Raji (cell line): ENCODE results near the gene NTNG1.

ENCODE experiments used
- POLR2A ChIP-seq: IDR thresholded peaks from 2 replicates; pipeline ENCODE4 v1.6.1; 2011; ENCODE audit warnings: low read depth, low read length, control low read depth; ENCODE audit not compliant: insufficient read depth

Gene NTNG1

DNA sequence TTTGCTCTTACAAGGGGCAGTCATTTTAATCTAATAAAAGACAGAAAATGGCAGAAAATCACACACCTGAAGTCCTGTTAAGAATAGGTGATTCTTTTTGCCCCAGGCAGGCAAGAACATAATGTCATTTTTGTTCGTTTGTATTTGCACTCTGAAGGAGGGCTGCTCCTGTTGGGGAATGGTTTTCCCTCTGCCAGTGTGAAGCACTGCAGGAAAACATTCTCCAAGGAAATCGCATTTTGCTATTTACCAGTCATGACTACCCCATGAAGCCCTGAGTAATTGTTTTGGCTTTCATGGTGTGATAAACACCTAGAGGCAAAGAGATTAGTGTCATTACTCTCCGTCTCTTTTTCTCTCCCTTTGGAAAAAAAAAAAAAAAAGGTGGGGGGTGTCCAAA, 345.5 kb downstream of the NTNG1 start:
- no peak for TF ChIP-seq POLR2A

DNA sequence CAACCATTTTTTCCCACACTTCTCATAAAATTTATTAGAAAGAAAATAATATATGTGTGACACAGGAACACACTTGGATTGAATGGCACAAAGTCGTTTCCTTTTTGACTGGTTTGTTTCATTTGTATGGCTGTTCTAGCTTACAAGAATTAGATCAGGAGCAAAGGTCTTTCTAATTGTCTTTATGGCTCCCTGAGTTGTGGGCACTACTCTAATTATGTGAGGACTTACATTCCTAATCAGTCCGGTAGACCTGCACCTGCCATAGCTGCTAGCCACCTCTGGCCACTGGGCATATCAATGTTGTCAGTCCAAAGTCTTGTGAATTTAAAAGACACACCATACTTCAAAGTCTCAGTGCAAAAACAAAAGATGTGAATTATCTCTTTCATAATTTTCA, 346.7 kb downstream of the NTNG1 start:
- TF ChIP-seq POLR2A, result no peak

DNA sequence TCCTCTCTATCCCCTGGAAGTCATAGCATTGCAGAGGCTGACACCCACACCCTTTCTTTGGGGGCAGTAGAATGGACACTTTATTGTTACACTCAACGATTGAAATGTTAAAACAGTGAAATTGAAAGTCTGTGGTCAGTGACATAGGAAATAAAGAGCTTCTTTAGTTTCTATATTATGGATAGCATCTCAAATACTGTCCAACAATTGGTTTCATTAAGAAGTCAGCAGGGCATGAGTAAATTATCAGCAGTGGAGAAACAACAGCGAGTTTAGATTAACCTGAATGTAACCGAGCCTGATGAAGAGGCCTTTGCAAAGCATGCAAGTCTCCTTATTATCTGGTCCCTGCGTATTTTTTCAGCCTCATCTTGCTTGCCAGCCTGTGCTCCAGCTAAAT, 350.7 kb downstream of the NTNG1 start:
- TF ChIP-seq POLR2A, result no peak

DNA sequence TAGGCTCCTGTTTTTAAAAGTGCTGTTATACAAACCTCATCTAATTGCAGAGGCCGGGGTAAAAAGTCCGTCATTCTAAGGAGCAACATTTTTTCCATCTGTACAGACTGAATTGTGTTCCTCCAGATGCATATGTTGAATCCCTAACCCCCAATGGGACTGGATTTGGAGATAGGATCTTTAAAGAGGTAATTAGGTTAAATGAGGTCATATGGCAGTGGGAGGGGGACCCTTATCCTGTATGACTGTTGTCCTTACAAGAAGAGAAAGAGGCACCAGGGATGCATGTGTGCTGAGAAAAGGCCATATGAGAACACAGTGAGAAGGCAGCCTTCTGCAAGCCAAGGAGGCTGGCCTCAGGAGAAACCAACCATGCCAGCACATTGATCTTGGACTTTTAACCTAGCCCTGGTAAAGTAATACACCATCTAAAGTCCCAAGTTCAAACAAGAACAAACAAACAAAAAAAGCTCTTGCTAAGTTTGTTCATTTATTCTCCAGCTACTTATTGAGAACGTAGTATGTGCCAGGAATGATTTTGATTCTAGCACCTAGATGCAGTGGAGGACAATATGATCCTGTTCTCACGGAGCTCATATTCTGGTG, 352.4 kb downstream of the NTNG1 start:
- no peak for TF ChIP-seq POLR2A

DNA sequence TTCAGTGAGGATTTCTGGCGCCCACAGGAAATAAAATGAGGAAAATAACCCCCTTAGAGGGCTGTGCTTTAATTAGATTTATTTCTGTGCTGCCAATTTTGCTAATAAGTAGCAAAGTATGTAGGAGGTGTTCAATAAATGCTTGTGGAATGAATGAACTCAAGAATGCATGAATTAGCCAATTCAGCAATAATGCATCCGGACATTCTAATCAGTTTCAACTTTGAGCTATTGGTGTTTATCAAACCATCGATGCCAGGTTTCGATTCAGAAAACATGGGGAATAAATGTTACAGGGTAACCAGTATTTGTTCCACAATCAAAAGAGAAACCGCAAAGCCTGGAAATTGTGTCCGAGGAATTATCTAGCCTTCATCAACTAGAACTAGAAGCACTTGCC, 353.2 kb downstream of the NTNG1 start:
- no peak for TF ChIP-seq POLR2A

DNA sequence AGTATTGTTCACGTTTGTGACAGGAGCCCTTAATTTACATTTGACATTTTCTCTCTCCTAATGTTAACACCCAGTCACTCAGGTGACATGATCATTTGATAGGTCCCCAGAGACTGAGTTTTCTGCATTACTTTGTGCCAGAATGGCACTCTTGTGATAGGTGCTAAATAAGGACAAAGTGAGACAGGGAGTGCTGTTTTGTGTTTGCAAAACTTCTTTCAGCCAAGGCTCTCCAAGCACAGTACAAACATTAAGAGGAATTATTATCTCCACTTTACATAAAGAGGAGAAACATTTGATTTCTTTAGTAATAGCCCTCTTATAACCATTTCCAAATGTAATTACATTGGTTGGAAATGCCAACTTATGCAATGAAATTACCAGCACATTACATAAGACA, 355.2 kb downstream of the NTNG1 start:
- no peak for TF ChIP-seq POLR2A

DNA sequence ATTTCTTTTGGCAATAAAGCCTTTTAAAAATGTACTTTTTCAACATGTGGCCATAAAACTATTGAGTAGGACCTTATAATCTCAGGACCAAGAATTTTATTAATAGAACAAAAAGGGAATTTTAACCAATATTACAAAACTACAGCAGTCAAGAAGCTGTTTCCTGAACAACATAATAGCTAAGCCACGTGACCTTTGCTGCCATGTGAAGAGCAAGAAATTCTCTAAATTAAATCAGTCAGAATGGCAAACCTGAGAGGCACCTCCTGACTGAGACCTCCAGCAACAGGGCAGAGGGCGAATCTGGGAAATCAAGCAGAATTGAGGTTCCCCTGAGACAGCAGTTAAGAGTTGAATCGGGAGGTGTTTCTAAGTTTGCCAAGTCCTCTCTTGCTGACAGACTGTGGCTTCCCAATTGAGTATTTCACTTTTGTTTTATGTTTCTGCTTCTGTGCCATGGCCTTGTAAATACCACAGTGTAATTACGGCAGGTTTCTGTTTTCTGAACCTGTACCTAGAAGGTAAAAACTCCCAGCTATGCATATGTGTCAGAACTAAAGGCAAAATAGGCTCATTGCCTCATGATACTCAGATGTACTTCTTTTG, 358.4 kb downstream of the NTNG1 start:
- no peak for TF ChIP-seq POLR2A

DNA sequence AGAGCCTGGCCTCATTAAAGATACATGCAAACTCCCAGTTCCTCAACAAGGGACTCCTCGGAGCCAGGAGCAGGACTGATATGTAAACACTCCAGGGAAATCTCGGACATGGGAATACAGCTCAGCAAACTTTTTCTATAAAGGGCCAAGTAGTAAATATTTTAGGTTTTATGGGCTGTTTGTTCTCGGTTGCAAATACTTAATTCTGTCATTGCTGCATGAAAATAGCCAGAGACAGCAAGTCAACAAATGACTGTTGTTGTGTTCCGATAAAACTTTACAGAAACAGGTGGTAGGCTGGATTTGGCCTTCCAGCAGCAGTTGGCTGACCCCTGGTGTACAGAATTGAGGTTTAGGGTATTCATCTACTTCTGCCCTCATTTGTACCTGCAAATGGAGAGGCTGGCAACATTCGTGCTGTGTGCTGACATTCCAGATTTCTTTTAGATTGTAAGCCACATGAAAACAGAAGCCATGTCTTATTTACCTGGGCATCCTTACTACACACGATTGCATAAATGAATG, 360.3 kb downstream of the NTNG1 start:
- TF ChIP-seq POLR2A, result no peak

DNA sequence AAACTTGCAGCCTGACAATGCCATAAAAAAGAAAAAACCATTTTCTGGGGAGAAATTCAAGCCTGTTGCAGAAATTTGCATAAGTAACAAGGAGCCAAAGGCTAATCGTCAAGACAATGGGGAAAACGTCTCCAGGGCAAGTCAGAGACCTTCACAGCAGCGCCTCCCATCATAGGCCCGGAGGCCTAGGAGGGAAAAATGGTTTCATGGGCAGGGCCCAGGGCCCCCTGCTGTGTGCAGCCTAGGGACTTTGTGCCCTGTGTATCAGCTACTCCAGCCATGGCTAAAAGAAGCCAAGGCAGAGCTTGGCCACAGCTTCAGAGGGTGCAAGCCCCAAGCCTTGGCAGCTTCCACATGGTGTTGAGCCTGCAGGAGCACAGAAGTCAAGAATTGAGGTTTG, 369.5 kb downstream of the NTNG1 start:
- TF ChIP-seq POLR2A, result no peak

DNA sequence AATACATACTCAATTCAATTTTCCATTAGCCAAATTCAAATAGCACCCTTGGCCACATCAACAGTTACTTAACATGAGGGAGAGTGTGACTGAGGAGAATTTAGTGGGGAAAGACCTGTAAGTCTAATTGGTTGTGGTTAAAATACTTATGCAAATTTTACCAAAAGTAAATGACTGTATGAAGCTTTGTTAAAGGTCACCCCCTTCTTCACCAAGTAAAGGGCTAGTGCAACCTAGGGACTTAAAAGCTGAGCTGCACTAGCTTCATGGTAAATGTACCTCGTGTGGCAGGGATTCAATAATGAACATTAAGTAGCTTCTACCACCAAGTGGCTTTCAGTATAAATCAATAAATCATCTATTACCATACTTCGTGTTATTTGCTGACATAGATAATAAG, 372.0 kb downstream of the NTNG1 start:
- no peak for TF ChIP-seq POLR2A

DNA sequence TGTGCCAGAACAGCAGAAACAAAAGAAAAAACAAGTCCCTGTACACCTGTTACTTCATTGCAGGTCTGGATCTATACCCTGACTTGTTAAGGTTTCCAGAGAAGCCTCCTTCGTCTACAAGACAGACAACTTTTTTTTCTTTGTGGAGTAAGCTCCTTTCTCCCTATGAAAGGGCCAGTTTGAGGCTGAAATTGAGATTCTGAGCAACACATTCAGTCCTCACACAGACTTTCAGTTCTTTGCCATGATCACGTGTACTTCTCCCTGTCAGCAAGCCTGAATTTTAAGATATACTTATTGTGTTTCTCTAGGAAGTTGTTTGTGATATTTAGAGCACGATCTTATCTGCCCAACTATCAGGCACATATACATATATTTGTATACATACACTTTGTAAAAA, 374.0 kb downstream of the NTNG1 start:
- TF ChIP-seq POLR2A, result no peak

DNA sequence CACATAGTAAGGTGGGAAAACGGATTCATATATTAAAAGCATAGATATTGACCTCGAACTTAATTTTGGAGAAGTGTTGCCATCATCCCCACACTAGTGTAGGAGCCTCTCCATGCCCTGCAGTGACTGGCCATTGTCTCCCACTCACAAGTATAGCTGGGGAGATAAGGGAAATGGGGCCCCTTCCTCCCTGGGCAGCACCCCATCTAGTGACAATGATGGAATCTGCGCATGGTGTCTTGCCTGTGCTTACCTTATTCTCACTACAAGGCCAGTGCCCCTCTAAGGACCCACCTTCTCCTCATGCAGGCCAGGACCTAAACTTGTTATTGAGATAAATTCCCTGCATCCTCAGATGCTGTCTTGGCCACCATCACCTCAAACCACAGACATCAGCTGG, 374.9 kb downstream of the NTNG1 start:
- TF ChIP-seq POLR2A, result no peak

DNA sequence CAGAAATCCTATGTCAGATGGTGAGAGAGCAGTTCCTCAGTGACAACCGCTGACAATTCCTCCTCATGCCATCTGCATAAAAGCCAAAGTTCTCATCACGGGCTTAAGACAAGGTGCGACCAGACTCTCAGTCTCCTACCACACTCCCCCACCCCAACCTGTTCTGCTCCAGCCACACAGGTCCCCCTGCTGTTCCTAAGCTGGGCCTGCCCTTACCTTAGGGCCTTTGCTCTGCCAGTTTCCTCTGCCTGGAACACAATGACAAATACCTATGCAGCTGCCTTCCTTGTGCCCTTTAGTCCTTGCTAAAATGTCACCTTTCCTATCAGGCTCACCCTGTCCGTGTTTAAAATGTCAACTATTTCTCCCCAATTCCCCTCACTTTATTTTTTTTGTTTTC, 382.2 kb downstream of the NTNG1 start:
- TF ChIP-seq POLR2A, result no peak

DNA sequence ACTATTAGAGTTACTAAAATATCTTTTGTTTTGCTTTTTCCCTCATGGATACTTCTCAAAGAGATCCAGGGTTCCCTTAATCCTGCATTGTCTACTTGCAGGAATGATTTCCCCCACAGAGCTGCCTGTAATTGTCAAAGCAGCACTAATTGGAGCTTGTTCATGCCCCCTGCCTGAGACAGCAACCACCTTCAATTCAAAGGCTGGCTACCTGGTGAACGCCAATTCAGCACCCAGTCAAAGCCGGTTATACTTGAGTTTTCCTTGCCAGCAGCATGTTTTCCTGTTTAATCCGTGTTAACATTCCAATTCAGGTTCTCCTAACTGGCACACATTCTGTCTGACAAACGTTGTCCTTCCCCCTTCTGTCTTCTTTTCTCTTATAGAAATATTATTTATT, 382.9 kb downstream of the NTNG1 start:
- TF ChIP-seq POLR2A, result no peak

DNA sequence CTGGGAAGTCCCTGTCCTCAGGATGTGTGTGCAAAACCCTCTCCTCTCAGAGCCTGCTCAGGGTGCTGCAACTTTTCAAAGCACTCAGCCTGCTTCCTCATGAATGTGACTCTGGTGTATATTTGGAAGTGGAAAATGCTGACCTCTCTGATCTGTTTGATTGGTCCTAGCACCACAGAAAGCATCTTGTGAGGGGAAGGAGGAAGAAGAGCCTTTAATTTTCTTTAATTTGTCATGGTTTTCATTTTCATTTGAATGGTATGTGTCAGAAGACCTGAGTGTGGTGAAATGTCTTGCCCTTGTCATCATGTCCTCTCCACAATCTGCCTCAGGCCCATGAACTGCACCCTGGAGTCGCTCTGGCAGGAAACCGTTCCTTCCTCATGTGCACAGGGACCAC, 383.5 kb downstream of the NTNG1 start:
- TF ChIP-seq POLR2A, result no peak

DNA sequence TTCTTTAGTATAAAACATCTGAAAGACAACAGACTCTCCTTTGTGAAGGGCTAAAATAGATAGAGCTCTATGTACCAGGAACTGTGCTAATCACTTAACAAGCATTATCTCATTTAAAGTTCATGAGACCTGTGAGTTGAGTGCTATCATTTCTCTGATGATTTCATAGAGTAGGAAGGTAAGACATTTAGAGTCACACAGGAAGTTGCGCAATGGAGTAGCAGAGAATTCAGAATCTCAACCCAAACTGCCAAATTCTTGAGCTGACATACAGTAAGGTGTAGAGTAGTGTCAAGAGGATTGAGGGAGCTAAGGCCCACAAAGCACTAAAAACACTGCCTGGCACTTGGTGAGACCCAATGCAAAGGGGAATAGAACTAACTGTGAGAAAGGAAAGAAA, 384.3 kb downstream of the NTNG1 start:
- no peak for TF ChIP-seq POLR2A

DNA sequence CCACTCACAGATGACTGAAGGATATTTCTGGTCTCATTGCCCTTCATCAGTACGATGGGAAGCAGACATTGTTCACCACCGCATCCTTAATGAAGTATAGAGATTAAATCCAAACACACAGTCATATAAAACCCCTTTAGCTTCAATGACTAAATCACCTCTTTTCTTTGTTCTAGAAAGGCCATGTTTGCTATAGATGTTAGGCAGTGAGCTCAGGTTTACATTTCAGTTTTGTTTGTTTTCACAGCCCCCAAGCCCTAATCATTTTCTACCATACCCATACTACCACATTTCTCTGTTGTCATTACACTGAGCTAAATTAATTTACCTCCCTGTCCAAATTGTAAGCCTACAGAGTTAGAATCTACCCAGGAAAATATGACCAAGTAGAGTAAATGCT, 385.1 kb downstream of the NTNG1 start:
- TF ChIP-seq POLR2A, result no peak
